HG03439 (cell line): Measurements from ENCODE around the gene CCSER1.
"Not testable (repeated sequence)": the region's sequence is repeated elsewhere in the genome, so short reads cannot be mapped to it uniquely, and the experiment has no call there.

ENCODE experiments used
- ATAC-seq: cut with Tn5 transposase; IDR thresholded peaks from one replicate; pipeline ENCODE4 v1.9.1; 2021; ENCODE audit warnings: mild to moderate bottlenecking, moderate library complexity; ENCODE audit not compliant: unreplicated experiment

The CCSER1 gene

GRCh38 chr4:90425893-90426292, 298.7 kb downstream of the CCSER1 start:
- ATAC-seq, result no peak

- no peak for ATAC-seq
Measured at GRCh38 chr4:90438522-90438921, 311.3 kb downstream of the CCSER1 start.

GRCh38 chr4:90441770-90442169, 314.6 kb downstream of the CCSER1 start:
- no peak for ATAC-seq

- no peak for ATAC-seq
Measured at GRCh38 chr4:90442619-90443018, 315.4 kb downstream of the CCSER1 start.

- ATAC-seq, result no peak
Measured at GRCh38 chr4:90443231-90443630, 316.0 kb downstream of the CCSER1 start.

- no peak for ATAC-seq
Measured at GRCh38 chr4:90444904-90445303, 317.7 kb downstream of the CCSER1 start.

- ATAC-seq, result no peak
Measured at GRCh38 chr4:90445380-90445779, 318.2 kb downstream of the CCSER1 start.

- no peak for ATAC-seq
Measured at GRCh38 chr4:90449626-90450025, 322.4 kb downstream of the CCSER1 start.

- no peak for ATAC-seq
Measured at GRCh38 chr4:90456891-90457290, 329.7 kb downstream of the CCSER1 start.

GRCh38 chr4:90457817-90458216, 330.6 kb downstream of the CCSER1 start:
- ATAC-seq, result no peak

- ATAC-seq, result no peak
Measured at GRCh38 chr4:90458576-90458975, 331.4 kb downstream of the CCSER1 start.

- no peak for ATAC-seq
Measured at GRCh38 chr4:90474484-90474883, 347.3 kb downstream of the CCSER1 start.

- ATAC-seq, result no peak
Measured at GRCh38 chr4:90476019-90476418, 348.8 kb downstream of the CCSER1 start.

- ATAC-seq, result no peak
Measured at GRCh38 chr4:90476586-90476985, 349.4 kb downstream of the CCSER1 start.

- ATAC-seq, result not testable (repeated sequence)
Measured at GRCh38 chr4:90484894-90485293, 357.7 kb downstream of the CCSER1 start.

GRCh38 chr4:90486346-90486745, 359.2 kb downstream of the CCSER1 start:
- no peak for ATAC-seq

GRCh38 chr4:90495211-90495610, 368.0 kb downstream of the CCSER1 start:
- ATAC-seq, result no peak

GRCh38 chr4:90495936-90496335, 368.7 kb downstream of the CCSER1 start:
- ATAC-seq, result no peak

- no peak for ATAC-seq
Measured at GRCh38 chr4:90498175-90498574, 371.0 kb downstream of the CCSER1 start.

GRCh38 chr4:90503677-90504076, 376.5 kb downstream of the CCSER1 start:
- ATAC-seq, result no peak

- no peak for ATAC-seq
Measured at GRCh38 chr4:90515191-90515590, 388.0 kb downstream of the CCSER1 start.

GRCh38 chr4:90528551-90528950, 401.4 kb downstream of the CCSER1 start:
- no peak for ATAC-seq

- no peak for ATAC-seq
Measured at GRCh38 chr4:90536408-90536807, 409.2 kb downstream of the CCSER1 start.

- ATAC-seq, result no peak
Measured at GRCh38 chr4:90537491-90537890, 410.3 kb downstream of the CCSER1 start.
